GM12878 (cell line): ENCODE measurements around the gene TNFAIP8L3. TPM values are rescaled to one million over a fixed set of nuclear protein-coding genes. Genes with fewer than 3 reads are reported as not detected.

Source experiments
- ATAC-seq: fragments of 200-7000 bp; cut with Tn5 transposase; 3 replicates; pipeline ENCODE4 v1.9.1; 2020; ENCODE audit warnings: mild to moderate bottlenecking, moderate library complexity
- BruUV-seq: library from RNA; stranded (reverse); fragments of 400-500 nt; replicated peaks from 2 replicates; lab custom pipeline; 2021; lab: Mats Ljungman, UMichigan
- CTCF ChIA-PET: fragments of 300-600 bp; sonication (Branson Sonifier 250); formaldehyde crosslinking; extraction: SDS; loops from one replicate; lab custom pipeline; 2021; ENCODE audit warnings: inconsistent platforms; lab: Yijun Ruan, JAX
- POLR2A ChIA-PET: fragments of 350-600 bp; formaldehyde crosslinking; extraction: SDS; loops from one replicate; lab custom pipeline; 2021; ENCODE audit warnings: inconsistent platforms; lab: Charles Lee
- RAD21 ChIA-PET: fragments of 300-600 bp; sonication (Branson Sonifier 250); formaldehyde crosslinking; loops from one replicate; lab custom pipeline; 2023; ENCODE audit warnings: antibody characterized with exemption; ENCODE audit not compliant: unreplicated experiment; lab: Charles Lee
- SMC1A ChIA-PET: fragments of 300-600 bp; sonication (Branson Sonifier 250); formaldehyde crosslinking; loops from one replicate; lab custom pipeline; 2023; ENCODE audit not compliant: unreplicated experiment, uncharacterized antibody; lab: Charles Lee
- DNase-seq: peaks from one replicate; pipeline ENCODE4 v3.0.0-alpha.2; 2011; ENCODE audit warnings: low read depth, low spot score
- FAIRE-seq: peaks from 3 replicates; lab custom pipeline; 2011; peaks lifted over from hg19 to GRCh38; lab: Jason Lieb, UNC
- H2AFZ ChIP-seq: 2 replicates; pipeline ENCODE4 v1.6.0; 2011; ENCODE audit warnings: low read depth, low read length, control low read depth; ENCODE audit not compliant: control insufficient read depth
- H3K27ac ChIP-seq: 2 replicates; pipeline ENCODE4 v1.5.1; 2011; ENCODE audit warnings: control low read depth; ENCODE audit not compliant: control insufficient read depth, insufficient read depth
- H3K27me3 ChIP-seq, 2 experiments: replicated peaks in 1 of 2; 2 replicates each; pipeline versions ENCODE4 v1.6.0 to v1.6.1; 2011; ENCODE audit warnings: low read length in 1 of 2; ENCODE audit not compliant: control insufficient read depth in 2 of 2, insufficient read depth in 2 of 2
- H3K36me3 ChIP-seq, 2 experiments: 2 replicates each; pipeline ENCODE4 v1.5.1; 2011; ENCODE audit warnings: low read length in 1 of 2; ENCODE audit not compliant: control insufficient read depth in 2 of 2, insufficient read depth in 2 of 2
- H3K4me1 ChIP-seq: 2 replicates; pipeline ENCODE4 v1.6.1; 2011; ENCODE audit warnings: mild to moderate bottlenecking, low read length, moderate library complexity, mixed read lengths; ENCODE audit not compliant: control insufficient read depth, insufficient read depth
- H3K4me2 ChIP-seq: 2 replicates; pipeline ENCODE4 v1.6.0; 2011; ENCODE audit warnings: control low read depth; ENCODE audit not compliant: control insufficient read depth, insufficient read depth
- H3K4me3 ChIP-seq: fragments of 200-600 bp; sonication (generic); 2 replicates; pipeline ENCODE4 v1.5.1; 2016
- H3K79me2 ChIP-seq: 2 replicates; pipeline ENCODE4 v1.6.0; 2011; ENCODE audit warnings: low read length; ENCODE audit not compliant: control insufficient read depth, insufficient read depth
- H3K9ac ChIP-seq: 2 replicates; pipeline ENCODE4 v1.8.0; 2011; ENCODE audit warnings: low read length, control low read depth, mixed read lengths; ENCODE audit not compliant: control insufficient read depth, insufficient read depth
- H3K9me3 ChIP-seq: replicated peaks from 3 replicates; pipeline ENCODE4 v1.5.1; 2011; ENCODE audit warnings: mild to moderate bottlenecking, low read length; ENCODE audit not compliant: control insufficient read depth, insufficient read depth
- H4K20me1 ChIP-seq: 2 replicates; pipeline ENCODE4 v1.6.0; 2011; ENCODE audit not compliant: control insufficient read depth, insufficient read depth
- ATF7 ChIP-seq: fragments of 450-650 bp; IDR thresholded peaks from 2 replicates; pipeline ENCODE4 v1.6.1; 2016; ENCODE audit warnings: low read depth, mild to moderate bottlenecking
- CBX5 ChIP-seq: sonication (generic); IDR thresholded peaks from 2 replicates; pipeline ENCODE4 v1.6.1; 2016; ENCODE audit warnings: low read depth, moderate library complexity, mild to moderate bottlenecking, inconsistent platforms
- KLF5 ChIP-seq: fragments of 450-650 bp; IDR thresholded peaks from 2 replicates; pipeline ENCODE4 v1.6.1; 2014; ENCODE audit warnings: mild to moderate bottlenecking; ENCODE audit not compliant: partially characterized antibody
- POU2F2 ChIP-seq: IDR thresholded peaks from 3 replicates; pipeline ENCODE4 v1.6.1; 2011; ENCODE audit warnings: low read depth, mild to moderate bottlenecking, low read length, borderline replicate concordance
- SPI1 ChIP-seq: IDR thresholded peaks from 2 replicates; pipeline ENCODE4 v1.6.1; 2011; ENCODE audit warnings: low read depth, mild to moderate bottlenecking, low read length, moderate library complexity, borderline replicate concordance; ENCODE audit not compliant: insufficient read depth
- TCF3 ChIP-seq: IDR thresholded peaks from 2 replicates; pipeline ENCODE4 v1.6.1; 2012; ENCODE audit warnings: low read depth, mild to moderate bottlenecking, low read length, borderline replicate concordance; ENCODE audit not compliant: insufficient read depth
- WGBS: methylation state at CpG from one replicate; pipeline ENCODE4 v1.1.6; 2016; ENCODE audit warnings: low lambda C conversion rate; ENCODE audit not compliant: insufficient replicate concordance, insufficient coverage; ENCODE audit errors: missing lambda C conversion rate; 5-methylcytosine and 5-hydroxymethylcytosine counted together
- in situ Hi-C: fragments of 300-500 bp; cut with MboI; formaldehyde crosslinking; loops from 9 replicates; pipeline ENCODE4 v1.14.3; 2018; ENCODE audit warnings: mixed read lengths
- intact Hi-C: fragments of 100-400 bp; cut with micrococcal nuclease; formaldehyde crosslinking; loops from one replicate; pipeline ENCODE4 v1.14.2; 2022; ENCODE audit not compliant: unreplicated experiment
- polyA plus RNA-seq, 11 experiments: library from polyadenylated mRNA; depleted of rRNA in 4 of 11; unstranded in 6 of 11; stranded (reverse) in 5 of 11; fragments of >200 nt; fragmentation: Nextera tagmentation in 4 of 11; fragmentation: Illumina TruSeq in 1 of 11; extraction: Ambion mirVana in 4 of 11; extraction: Trizol in 1 of 11; gene quantifications; 1 replicate in 1 of 11; 2 replicates in 10 of 11; pipeline versions ENCODE4 v1.2.1 to v1.2.3, GENCODE V29; 2011 to 2016; ENCODE audit warnings: inconsistent platforms in 2 of 11, missing spikeins in 2 of 11, low read depth in 1 of 11
- total RNA-seq, 4 experiments: library from RNA; depleted of rRNA in 3 of 4; stranded (reverse); fragments of >200 nt in 3 of 4; fragmentation: Illumina TruSeq in 1 of 4; extraction: Trizol in 1 of 4; gene quantifications; 2 replicates each; pipeline versions ENCODE4 v1.2.1 to v1.2.3, GENCODE V29; 2013 to 2021
- TF ChIP-seq, protein P1 (sequence below): fragments of 450-650 bp; IDR thresholded peaks from 2 replicates; pipeline ENCODE4 v1.6.1; 2017; ENCODE audit warnings: mild to moderate bottlenecking, moderate library complexity
- TF ChIP-seq, protein P2 (sequence below): fragments of 450-650 bp; IDR thresholded peaks from 2 replicates; pipeline ENCODE4 v1.6.1; 2017; ENCODE audit warnings: low read depth, mild to moderate bottlenecking, moderate library complexity

TNFAIP8L3 gene
- total and polyA plus RNA-seq, 10 of the 15 experiments (the other 5 are each of a cell fraction or from before 2014, with no cell fraction given): 0.22 TPM; not detected in 9

DNA sequence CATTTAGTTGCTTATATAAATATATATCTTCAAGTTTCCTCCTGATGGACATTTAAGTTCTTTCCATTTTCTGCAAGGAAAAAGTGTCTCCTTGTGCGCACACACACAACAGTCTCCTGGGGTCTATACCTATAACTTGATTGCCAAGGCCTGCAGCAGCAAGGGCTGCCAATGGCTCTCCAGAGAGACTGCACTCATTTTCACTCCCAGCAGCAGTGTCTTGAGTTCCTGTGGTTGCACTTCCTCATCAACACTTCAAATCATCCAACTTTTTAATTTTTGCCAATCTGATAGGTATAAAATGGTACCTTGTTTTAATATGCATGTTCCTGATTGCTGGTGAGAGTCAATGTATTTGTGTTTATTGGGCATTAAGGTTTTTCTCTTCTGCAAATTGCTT lies 23.1 kb downstream of the TNFAIP8L3 start:
- H4K20me1 ChIP-seq: no peaks in the 10 kb centered on the region
- in situ Hi-C loops: no loop called here
- intact Hi-C loops: no loop called here
- ChIA-PET SMC1A (no interaction called here), RAD21 (no interaction called here), POLR2A (no interaction called here), CTCF (no interaction called here)
- no peaks in the 10 kb centered on the region for H3K36me3 ChIP-seq
- H3K27ac ChIP-seq: no peak overlapping the region
- no peak for ATAC-seq
- no peaks in the 10 kb centered on the region; the same call in 2 of the 3 replicates for H3K9me3 ChIP-seq
- no TSS peak for BruUV-seq
- peaks cover 21% of the 10 kb centered on the region for H3K4me1 ChIP-seq
- no peak for FAIRE-seq
- 43% methylated on average over 1 of the region's 1 CpG for WGBS
- no peak overlapping the region for H3K4me3 ChIP-seq
- no peak overlapping the region for H3K9ac ChIP-seq
- no peak overlapping the region for H3K4me2 ChIP-seq
- H2AFZ ChIP-seq: no peak overlapping the region
- no peaks in the 10 kb centered on the region for H3K27me3 ChIP-seq
- TF ChIP-seq TCF3 (no peak), POU2F2 (no peak), KLF5 (no peak), SPI1 (peak; percentile 68; the same call in 1 of the 2 replicates), CBX5 (no peak)
- DNase-seq: no peak
- H3K79me2 ChIP-seq: no peaks in the 10 kb centered on the region

DNA sequence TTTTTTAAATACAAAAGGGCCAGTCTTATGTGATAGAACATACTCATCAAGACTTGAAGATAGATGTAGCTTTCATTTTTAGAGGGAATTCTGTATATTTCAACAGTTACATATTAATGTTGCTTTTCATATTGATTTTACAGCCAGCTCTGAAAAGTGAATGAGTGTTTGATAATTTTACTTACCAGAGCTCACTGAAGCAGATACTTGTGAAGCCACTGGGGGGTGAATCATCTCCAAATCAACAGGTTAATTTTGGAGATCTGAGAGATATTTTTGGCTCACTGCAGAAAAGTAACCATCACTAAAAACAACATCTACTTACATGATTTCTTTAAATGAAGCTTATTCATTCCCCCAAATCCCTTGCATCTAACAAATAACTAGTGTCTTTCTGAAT lies 24.7 kb downstream of the TNFAIP8L3 start:
- BruUV-seq: no TSS peak
- no peak overlapping the region for H2AFZ ChIP-seq
- no peak overlapping the region for H3K9ac ChIP-seq
- no peaks in the 10 kb centered on the region; the same call in 2 of the 3 replicates for H3K9me3 ChIP-seq
- H3K27me3 ChIP-seq: no peaks in the 10 kb centered on the region
- in situ Hi-C loops: no loop called here
- ChIA-PET RAD21 (interaction anchor here (0.6 to 2.0 kb wide), 14 partner anchors 8 to 189 kb away, joined by 3 to 8 read pairs (median 4); partner anchors contain the start of gene AP4E1), CTCF (interaction anchor here (0.8 to 2.0 kb wide), 7 partner anchors 10 to 123 kb away, joined by 3 to 8 read pairs (median 4); no protein-coding TSS in a partner anchor), SMC1A (interaction anchor here (0.8 to 2.3 kb wide), 10 partner anchors 9 to 191 kb away, joined by 3 to 9 read pairs (median 4); no protein-coding TSS in a partner anchor), POLR2A (interaction anchor here (0.5 to 2.0 kb wide), 6 partner anchors 9 to 1884 kb away, joined by 3 to 9 read pairs (median 4); no protein-coding TSS in a partner anchor)
- intact Hi-C loops: no loop called here
- ATAC-seq (peak; percentile 63), FAIRE-seq (no peak), DNase-seq (no peak)
- no peak overlapping the region for H3K4me3 ChIP-seq
- H3K4me2 ChIP-seq: 0 out of 2 replicates have a peak overlapping the region, but pooled peaks have one; percentile 35
- H3K79me2 ChIP-seq: no peaks in the 10 kb centered on the region
- H3K4me1 ChIP-seq: peaks cover 23% of the 10 kb centered on the region
- no peak overlapping the region for H3K27ac ChIP-seq
- no peaks in the 10 kb centered on the region for H4K20me1 ChIP-seq
- H3K36me3 ChIP-seq: no peaks in the 10 kb centered on the region
- peak; percentile 32; the same call in 1 of the 2 replicates for TF ChIP-seq ATF7
- TF ChIP-seq, protein P1, sequence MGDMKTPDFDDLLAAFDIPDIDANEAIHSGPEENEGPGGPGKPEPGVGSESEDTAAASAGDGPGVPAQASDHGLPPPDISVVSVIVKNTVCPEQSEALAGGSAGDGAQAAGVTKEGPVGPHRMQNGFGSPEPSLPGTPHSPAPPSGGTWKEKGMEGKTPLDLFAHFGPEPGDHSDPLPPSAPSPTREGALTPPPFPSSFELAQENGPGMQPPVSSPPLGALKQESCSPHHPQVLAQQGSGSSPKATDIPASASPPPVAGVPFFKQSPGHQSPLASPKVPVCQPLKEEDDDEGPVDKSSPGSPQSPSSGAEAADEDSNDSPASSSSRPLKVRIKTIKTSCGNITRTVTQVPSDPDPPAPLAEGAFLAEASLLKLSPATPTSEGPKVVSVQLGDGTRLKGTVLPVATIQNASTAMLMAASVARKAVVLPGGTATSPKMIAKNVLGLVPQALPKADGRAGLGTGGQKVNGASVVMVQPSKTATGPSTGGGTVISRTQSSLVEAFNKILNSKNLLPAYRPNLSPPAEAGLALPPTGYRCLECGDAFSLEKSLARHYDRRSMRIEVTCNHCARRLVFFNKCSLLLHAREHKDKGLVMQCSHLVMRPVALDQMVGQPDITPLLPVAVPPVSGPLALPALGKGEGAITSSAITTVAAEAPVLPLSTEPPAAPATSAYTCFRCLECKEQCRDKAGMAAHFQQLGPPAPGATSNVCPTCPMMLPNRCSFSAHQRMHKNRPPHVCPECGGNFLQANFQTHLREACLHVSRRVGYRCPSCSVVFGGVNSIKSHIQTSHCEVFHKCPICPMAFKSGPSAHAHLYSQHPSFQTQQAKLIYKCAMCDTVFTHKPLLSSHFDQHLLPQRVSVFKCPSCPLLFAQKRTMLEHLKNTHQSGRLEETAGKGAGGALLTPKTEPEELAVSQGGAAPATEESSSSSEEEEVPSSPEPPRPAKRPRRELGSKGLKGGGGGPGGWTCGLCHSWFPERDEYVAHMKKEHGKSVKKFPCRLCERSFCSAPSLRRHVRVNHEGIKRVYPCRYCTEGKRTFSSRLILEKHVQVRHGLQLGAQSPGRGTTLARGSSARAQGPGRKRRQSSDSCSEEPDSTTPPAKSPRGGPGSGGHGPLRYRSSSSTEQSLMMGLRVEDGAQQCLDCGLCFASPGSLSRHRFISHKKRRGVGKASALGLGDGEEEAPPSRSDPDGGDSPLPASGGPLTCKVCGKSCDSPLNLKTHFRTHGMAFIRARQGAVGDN: no peak
- TF ChIP-seq, protein P2, sequence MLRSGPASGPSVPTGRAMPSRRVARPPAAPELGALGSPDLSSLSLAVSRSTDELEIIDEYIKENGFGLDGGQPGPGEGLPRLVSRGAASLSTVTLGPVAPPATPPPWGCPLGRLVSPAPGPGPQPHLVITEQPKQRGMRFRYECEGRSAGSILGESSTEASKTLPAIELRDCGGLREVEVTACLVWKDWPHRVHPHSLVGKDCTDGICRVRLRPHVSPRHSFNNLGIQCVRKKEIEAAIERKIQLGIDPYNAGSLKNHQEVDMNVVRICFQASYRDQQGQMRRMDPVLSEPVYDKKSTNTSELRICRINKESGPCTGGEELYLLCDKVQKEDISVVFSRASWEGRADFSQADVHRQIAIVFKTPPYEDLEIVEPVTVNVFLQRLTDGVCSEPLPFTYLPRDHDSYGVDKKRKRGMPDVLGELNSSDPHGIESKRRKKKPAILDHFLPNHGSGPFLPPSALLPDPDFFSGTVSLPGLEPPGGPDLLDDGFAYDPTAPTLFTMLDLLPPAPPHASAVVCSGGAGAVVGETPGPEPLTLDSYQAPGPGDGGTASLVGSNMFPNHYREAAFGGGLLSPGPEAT: no peak; the same call in 1 of the 2 replicates
